ENCODE results near the gene FBXO42. TPM values are rescaled to one million over a fixed set of nuclear protein-coding genes. Genes with fewer than 3 reads are reported as not detected.

FBXO42 gene
- total and polyA plus RNA-seq, 4 donors, result 5.9 to 9.4 (median 6.5) TPM

DNA sequence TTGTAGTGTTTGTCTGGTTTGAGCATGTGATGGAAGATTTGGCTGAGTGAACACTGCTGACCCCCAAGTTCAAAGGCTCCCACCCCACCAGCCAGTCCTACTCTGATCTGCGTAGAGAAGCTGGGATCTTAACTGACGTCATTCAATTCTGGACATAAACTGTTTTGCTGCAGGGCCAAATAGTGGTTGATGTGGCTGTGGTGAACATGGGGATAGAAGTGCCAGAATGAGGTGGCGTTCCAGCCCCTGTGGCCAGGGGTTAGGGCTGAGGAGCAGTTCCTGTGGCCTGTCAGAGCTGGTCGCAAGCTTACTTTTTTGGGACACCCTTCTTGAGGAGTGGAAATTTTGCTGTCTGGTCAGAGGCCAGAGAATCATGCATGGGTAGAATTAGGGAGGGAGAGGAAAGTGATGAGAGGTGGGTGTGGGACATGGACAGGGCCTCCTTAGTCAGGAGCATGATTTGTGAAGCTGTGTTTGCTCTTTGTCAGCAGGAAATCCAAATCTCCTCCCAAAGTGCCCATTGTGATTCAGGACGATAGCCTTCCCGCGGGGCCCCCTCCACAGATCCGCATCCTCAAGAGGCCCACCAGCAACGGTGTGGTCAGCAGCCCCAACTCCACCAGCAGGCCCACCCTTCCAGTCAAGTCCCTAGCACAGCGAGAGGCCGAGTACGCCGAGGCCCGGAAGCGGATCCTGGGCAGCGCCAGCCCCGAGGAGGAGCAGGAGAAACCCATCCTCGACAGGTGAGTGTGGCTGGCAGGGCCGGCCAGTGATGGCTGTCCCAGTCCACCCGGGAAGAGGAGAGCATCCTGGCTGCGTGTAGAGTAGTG lies 40.7 kb upstream of the FBXO42 start:
- no peaks in the 10 kb centered on the region for H3K9me3 ChIP-seq (ENCODE audit: control insufficient read depth in 4 of 4, low read length in 3 of 4)
- WGBS, result 86% methylated on average over 21 of the region's 21 CpGs
- H3K36me3 ChIP-seq (ENCODE audit: control insufficient read depth in 4 of 4, insufficient read depth in 3 of 4, low read depth in 1 of 4, low read length in 3 of 4), result peaks cover 14 to 30% (median 22%) of the 10 kb centered on the region in 4 donors
- no peaks in the 10 kb centered on the region for H3K27me3 ChIP-seq (ENCODE audit: control insufficient read depth in 4 of 4, insufficient read depth in 4 of 4, low read length in 3 of 4)
- H3K9ac ChIP-seq (ENCODE audit: low read depth in 1 of 2, low read length in 2 of 2), result no peak overlapping the region
- no peak overlapping the region for H3K27ac ChIP-seq (ENCODE audit: low read depth in 1 of 2, low read length in 2 of 2)
- peaks cover 0 to 10% (median 6%) of the 10 kb centered on the region in 4 donors for H3K4me1 ChIP-seq (ENCODE audit: control insufficient read depth in 4 of 4, insufficient read depth in 4 of 4, low read length in 3 of 4)
- DNase-seq (ENCODE audit: low spot score), result no peak
- TF ChIP-seq HNF4G (IDR thresholded peaks at IDR 0.05) (no peak), REST (IDR thresholded peaks at IDR 0.05) (no peak), RAD21 (IDR thresholded peaks at IDR 0.05) (no peak), FOXA1 (IDR thresholded peaks at IDR 0.05) (no peak), HNF4A (conservative IDR thresholded peaks at IDR 0.05) (no peak), MAX (IDR thresholded peaks at IDR 0.05) (no peak), YY1 (IDR thresholded peaks at IDR 0.05) (no peak), EGR1 (IDR thresholded peaks at IDR 0.05; ENCODE audit: low read depth in 2 of 2) (no peak), JUND (IDR thresholded peaks at IDR 0.05) (no peak), CTCF (IDR thresholded peaks at IDR 0.05; ENCODE audit: low read depth, low read length, missing input control) (no peak), SP1 (IDR thresholded peaks at IDR 0.05) (no peak), RXRA (IDR thresholded peaks at IDR 0.05) (no peak), TAF1 (conservative IDR thresholded peaks at IDR 0.05) (no peak), FOXA2 (IDR thresholded peaks at IDR 0.05) (no peak), NR2F2 (IDR thresholded peaks at IDR 0.05) (no peak), GABPA (IDR thresholded peaks at IDR 0.05 in 1 of 2, conservative IDR thresholded peaks at IDR 0.05 in 1 of 2) (no peak)
- TF ChIP-seq, protein P1, sequence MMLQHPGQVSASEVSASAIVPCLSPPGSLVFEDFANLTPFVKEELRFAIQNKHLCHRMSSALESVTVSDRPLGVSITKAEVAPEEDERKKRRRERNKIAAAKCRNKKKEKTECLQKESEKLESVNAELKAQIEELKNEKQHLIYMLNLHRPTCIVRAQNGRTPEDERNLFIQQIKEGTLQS (IDR thresholded peaks at IDR 0.05), result no peak
- TF ChIP-seq, protein P2, sequence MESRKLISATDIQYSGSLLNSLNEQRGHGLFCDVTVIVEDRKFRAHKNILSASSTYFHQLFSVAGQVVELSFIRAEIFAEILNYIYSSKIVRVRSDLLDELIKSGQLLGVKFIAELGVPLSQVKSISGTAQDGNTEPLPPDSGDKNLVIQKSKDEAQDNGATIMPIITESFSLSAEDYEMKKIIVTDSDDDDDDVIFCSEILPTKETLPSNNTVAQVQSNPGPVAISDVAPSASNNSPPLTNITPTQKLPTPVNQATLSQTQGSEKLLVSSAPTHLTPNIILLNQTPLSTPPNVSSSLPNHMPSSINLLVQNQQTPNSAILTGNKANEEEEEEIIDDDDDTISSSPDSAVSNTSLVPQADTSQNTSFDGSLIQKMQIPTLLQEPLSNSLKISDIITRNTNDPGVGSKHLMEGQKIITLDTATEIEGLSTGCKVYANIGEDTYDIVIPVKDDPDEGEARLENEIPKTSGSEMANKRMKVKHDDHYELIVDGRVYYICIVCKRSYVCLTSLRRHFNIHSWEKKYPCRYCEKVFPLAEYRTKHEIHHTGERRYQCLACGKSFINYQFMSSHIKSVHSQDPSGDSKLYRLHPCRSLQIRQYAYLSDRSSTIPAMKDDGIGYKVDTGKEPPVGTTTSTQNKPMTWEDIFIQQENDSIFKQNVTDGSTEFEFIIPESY (IDR thresholded peaks at IDR 0.05), result no peak
- H3K4me3 ChIP-seq (ENCODE audit: low read depth in 1 of 3, low read length in 3 of 3), result no peak overlapping the region
